ENCODE results near the gene NCR2. TPM values are rescaled to one million over a fixed set of nuclear protein-coding genes. Genes with fewer than 3 reads are reported as not detected.

Gene NCR2
- total RNA-seq, 1 experiment from 2014 or later, result not detected

GRCh38 chr6:41352907-41353306 lies 17.5 kb downstream of the NCR2 start (continued):
- no peak for TF ChIP-seq REST (IDR thresholded peaks at IDR 0.05; ENCODE audit: low read depth)

- Histone ChIP-seq H2AFZ (ENCODE audit: low read depth, low read length, poor library complexity, severe bottlenecking) (no peak overlapping the region), H3K79me2 (ENCODE audit: insufficient read depth, low read length) (no peaks in the 10 kb centered on the region), H3K4me3 (replicated peaks in 1 of 2; ENCODE audit: low read depth in 1 of 2, low read length in 2 of 2) (no peak overlapping the region), H3K4me1 (ENCODE audit: control insufficient read depth in 1 of 2, insufficient read depth in 2 of 2, low read length in 2 of 2) (no peaks in the 10 kb centered on the region; a peak in 1 of 4 replicates), H3K27me3 (ENCODE audit: insufficient read depth, low read length) (peaks cover 16% of the 10 kb centered on the region), H3K9ac (ENCODE audit: low read length) (no peak overlapping the region), H4K20me1 (ENCODE audit: insufficient read depth) (no peaks in the 10 kb centered on the region), H3K9me3 (ENCODE audit: control insufficient read depth in 1 of 2, insufficient read depth in 1 of 2, low read depth in 1 of 2, low read length in 2 of 2) (no peaks in the 10 kb centered on the region), H3K27ac (ENCODE audit: low read depth, low read length) (no peak overlapping the region), H3K9me2 (ENCODE audit: insufficient read depth) (no peaks in the 10 kb centered on the region), H3K36me3 (ENCODE audit: control insufficient read depth in 1 of 2, insufficient read depth in 2 of 2, low read length in 2 of 2) (no peaks in the 10 kb centered on the region), H3K4me2 (ENCODE audit: low read length) (no peak overlapping the region)
- POLR2A ChIA-PET, result no interaction called here
- BruUV-seq (replicated peaks), result no TSS peak
- intact Hi-C loops (cut with micrococcal nuclease), result no loop called here
- ATAC-seq, result no peak
- CTCF ChIA-PET, result no interaction called here
- no peak for DNase-seq (ENCODE audit: low read depth, low spot score)
- TF ChIP-seq EZH2 (IDR thresholded peaks at IDR 0.05) (no peak), SRF (IDR thresholded peaks at IDR 0.05; ENCODE audit: low read depth) (no peak), SP1 (IDR thresholded peaks at IDR 0.05; ENCODE audit: low read depth) (no peak), ZBTB33 (IDR thresholded peaks at IDR 0.05; ENCODE audit: extremely low read depth, insufficient replicate concordance, low read length) (no peak), TCF7L2 (IDR thresholded peaks at IDR 0.05; ENCODE audit: borderline replicate concordance, extremely low read depth, insufficient read depth, insufficient read length) (no peak), ELF1 (IDR thresholded peaks at IDR 0.05; ENCODE audit: borderline replicate concordance, low read depth) (no peak)
- RAD21 ChIA-PET (ENCODE audit: low non-redundant PET in 1 of 2, low total read pairs in 2 of 2, uncharacterized antibody in 2 of 2, unreplicated experiment in 2 of 2), result no interaction called here
Measured at GRCh38 chr6:41353333-41353732, 17.9 kb downstream of the NCR2 start.
